GM23248 (cell line): ENCODE data around the gene CHST11.

ENCODE experiments used
- EZH2 ChIP-seq: fragments of 200-600 bp; sonication (generic); IDR thresholded peaks from 2 replicates; pipeline ENCODE4 v1.6.1; 2018; ENCODE audit warnings: antibody characterized with exemption, mild to moderate bottlenecking; ENCODE audit not compliant: insufficient read depth, poor library complexity, severe bottlenecking
- EZH2phosphoT487 ChIP-seq: fragments of 200-600 bp; sonication (generic); IDR thresholded peaks from 2 replicates; pipeline ENCODE4 v1.6.1; 2018; ENCODE audit warnings: antibody characterized with exemption, moderate library complexity, mild to moderate bottlenecking, low read depth; ENCODE audit not compliant: insufficient read depth

DNA sequence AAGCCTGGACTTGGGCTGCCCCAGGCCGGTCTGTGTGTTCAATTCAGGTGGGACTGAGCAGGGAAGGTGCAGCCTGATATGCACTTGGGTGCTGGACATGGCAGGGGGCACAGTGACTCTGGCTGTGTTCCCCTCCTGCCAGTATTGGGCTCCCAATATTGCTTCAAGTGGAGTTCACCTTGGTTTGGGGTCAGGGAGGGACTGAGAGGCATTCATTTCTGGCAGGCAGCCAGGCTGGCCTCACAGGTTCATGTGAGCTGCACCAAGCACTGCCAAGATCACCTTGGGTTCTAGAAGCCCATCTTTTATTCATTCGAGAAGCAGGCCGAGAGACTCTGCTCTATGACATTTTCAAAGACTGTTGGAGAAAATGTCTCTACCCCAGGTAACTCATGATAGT is 245.0 kb downstream of the CHST11 start:
- TF ChIP-seq EZH2phosphoT487: no peak
- no peak for TF ChIP-seq EZH2
